ENCODE measurements around the gene BCLAF1.
A peak's percentile ranks its signal among the peaks of the same experiment; 100 is the strongest.

The BCLAF1 gene

DNA sequence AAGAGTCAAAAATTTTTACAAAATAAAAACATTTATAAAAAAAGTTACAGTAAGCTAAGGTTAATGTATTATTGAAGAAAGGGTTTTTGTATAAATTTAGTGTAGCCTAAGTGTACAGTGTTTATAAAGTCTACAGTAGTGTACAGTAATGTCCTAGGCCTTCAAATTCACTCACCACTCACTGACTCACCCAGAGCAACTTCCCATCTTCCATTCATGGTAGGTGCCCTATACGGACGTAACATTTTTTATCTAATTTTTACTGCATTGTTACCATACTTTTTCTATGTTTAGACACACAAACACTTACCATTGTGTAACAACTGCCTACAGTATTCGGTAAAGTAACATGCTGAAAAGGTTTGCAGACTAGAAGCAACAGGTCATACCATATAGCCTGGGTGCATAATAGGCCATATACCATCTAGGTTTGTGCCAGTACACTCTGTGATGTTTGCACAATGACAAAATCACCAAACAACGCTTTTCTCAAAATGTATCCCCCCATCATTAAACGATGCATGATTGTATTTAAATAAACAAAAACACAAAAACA, 45.5 kb downstream of the BCLAF1 start:
- H2AK5ac ChIP-seq (ENCODE audit: low read length, severe bottlenecking): no peak overlapping the region
- no peak overlapping the region for H2BK120ac ChIP-seq (ENCODE audit: low read depth, low read length)
- no peak overlapping the region for H3K4me2 ChIP-seq (ENCODE audit: low read length, poor library complexity, severe bottlenecking)
- H3K79me1 ChIP-seq (replicated peaks; ENCODE audit: low read length, poor library complexity, severe bottlenecking): peaks cover 7% of the 10 kb centered on the region
- H3K14ac ChIP-seq (ENCODE audit: low read length in 2 of 2): no peak overlapping the region
- no peak overlapping the region for H3K4me3 ChIP-seq (ENCODE audit: insufficient read depth in 1 of 2, low read depth in 1 of 2, low read length in 2 of 2)
- no peak overlapping the region for H2BK12ac ChIP-seq (ENCODE audit: low read length in 2 of 2)
- no peak overlapping the region for H2BK15ac ChIP-seq (ENCODE audit: low read depth, poor library complexity, severe bottlenecking)
- no peak overlapping the region for H3K9ac ChIP-seq (ENCODE audit: low read length)
- no peak overlapping the region for H2AFZ ChIP-seq (ENCODE audit: low read depth, low read length)
- no peak overlapping the region for H3K18ac ChIP-seq (ENCODE audit: low read depth in 1 of 2, low read length in 2 of 2)
- peak; percentile 29 for DNase-seq
- no peak overlapping the region for H2BK5ac ChIP-seq (ENCODE audit: low read depth, low read length, poor library complexity, severe bottlenecking)
- no peak overlapping the region for H3K27ac ChIP-seq (ENCODE audit: low read length, poor library complexity, severe bottlenecking)
- H4K8ac ChIP-seq (ENCODE audit: low read length): no peak overlapping the region
- H3K27me3 ChIP-seq (ENCODE audit: control insufficient read depth in 1 of 2, insufficient read depth in 1 of 2, low read length in 2 of 2): no peaks in the 10 kb centered on the region
- H4K91ac ChIP-seq (ENCODE audit: low read length): no peak overlapping the region
- H3K4ac ChIP-seq (ENCODE audit: low read depth in 1 of 2, low read length in 2 of 2): no peak overlapping the region
- no peak overlapping the region for H3K23ac ChIP-seq (ENCODE audit: low read length in 2 of 2)
- H3K36me3 ChIP-seq (ENCODE audit: control insufficient read depth in 1 of 2, insufficient read depth in 2 of 2, low read depth in 1 of 2, low read length in 2 of 2): peaks cover 0 to 8% of the 10 kb centered on the region in 2 experiments
- H3K4me1 ChIP-seq (ENCODE audit: control insufficient read depth, insufficient read depth, low read depth, low read length): no peaks in the 10 kb centered on the region
- H3K9me3 ChIP-seq (ENCODE audit: control insufficient read depth, low read length): no peaks in the 10 kb centered on the region
- 94% methylated on average over 3 of the region's 5 CpGs for WGBS

DNA sequence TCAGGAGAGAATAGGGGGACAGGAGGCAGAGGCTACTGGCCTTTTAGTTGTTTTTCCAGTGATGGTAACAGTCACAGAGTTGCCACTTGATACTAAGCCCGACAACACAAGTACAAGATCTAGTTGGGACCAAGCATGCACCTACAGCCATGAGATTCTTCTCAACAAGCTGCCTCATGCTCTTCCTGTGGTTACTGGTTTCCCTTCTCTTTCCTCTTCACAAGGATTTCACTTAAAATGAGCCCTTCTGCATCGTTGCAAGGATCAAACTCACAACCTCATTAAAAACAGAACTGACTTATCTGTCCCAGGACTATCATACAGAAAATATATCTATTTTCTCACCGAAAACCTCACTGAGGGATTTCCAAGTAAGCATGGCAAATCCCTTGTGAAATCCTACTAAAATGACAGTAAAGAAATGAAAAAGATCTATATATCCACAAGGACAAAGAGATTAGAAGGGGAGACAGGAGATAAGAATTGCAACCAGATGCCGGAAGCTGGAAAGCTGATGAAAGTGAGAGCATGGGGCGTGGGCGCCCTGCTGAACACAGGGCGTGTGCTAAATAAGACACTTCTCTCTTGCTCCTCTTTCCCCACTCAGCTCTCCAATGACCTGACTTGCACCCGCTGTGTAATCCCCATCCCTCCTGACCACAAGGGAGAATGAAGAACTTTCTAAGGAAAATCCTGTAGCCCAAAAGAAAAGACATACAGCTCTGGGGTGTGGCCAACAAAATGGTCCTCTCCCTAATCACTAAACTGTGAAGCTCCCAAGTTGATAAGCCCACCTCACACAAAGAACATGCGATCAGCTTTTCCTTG, 53.0 kb downstream of the BCLAF1 start:
- Histone ChIP-seq H2BK5ac (ENCODE audit: low read depth, low read length, poor library complexity, severe bottlenecking) (no peak overlapping the region), H3K79me1 (replicated peaks; ENCODE audit: low read length, poor library complexity, severe bottlenecking) (peaks cover 3% of the 10 kb centered on the region), H3K14ac (ENCODE audit: low read length in 2 of 2) (no peak overlapping the region), H2AK5ac (ENCODE audit: low read length, severe bottlenecking) (no peak overlapping the region), H3K9ac (ENCODE audit: low read length) (peak overlapping the region; percentile 45), H3K4me3 (ENCODE audit: insufficient read depth in 1 of 2, low read depth in 1 of 2, low read length in 2 of 2) (peak overlapping the region in 1 of 2 experiments; percentile 49), H4K91ac (ENCODE audit: low read length) (no peak overlapping the region), H3K27ac (ENCODE audit: low read length, poor library complexity, severe bottlenecking) (no peak overlapping the region), H3K27me3 (ENCODE audit: control insufficient read depth in 1 of 2, insufficient read depth in 1 of 2, low read length in 2 of 2) (no peaks in the 10 kb centered on the region), H3K18ac (ENCODE audit: low read depth in 1 of 2, low read length in 2 of 2) (no peak overlapping the region), H4K8ac (ENCODE audit: low read length) (no peak overlapping the region), H2BK15ac (ENCODE audit: low read depth, poor library complexity, severe bottlenecking) (no peak overlapping the region), H2BK120ac (ENCODE audit: low read depth, low read length) (no peak overlapping the region), H3K4ac (ENCODE audit: low read depth in 1 of 2, low read length in 2 of 2) (no peak overlapping the region), H3K4me1 (ENCODE audit: control insufficient read depth, insufficient read depth, low read depth, low read length) (peaks cover 3% of the 10 kb centered on the region), H3K23ac (ENCODE audit: low read length in 2 of 2) (no peak overlapping the region), H3K4me2 (ENCODE audit: low read length, poor library complexity, severe bottlenecking) (no peak overlapping the region), H3K9me3 (ENCODE audit: control insufficient read depth, low read length) (no peaks in the 10 kb centered on the region), H2BK12ac (ENCODE audit: low read length in 2 of 2) (no peak overlapping the region), H3K36me3 (ENCODE audit: control insufficient read depth in 1 of 2, insufficient read depth in 2 of 2, low read depth in 1 of 2, low read length in 2 of 2) (peaks cover 0 to 8% of the 10 kb centered on the region in 2 experiments), H2AFZ (ENCODE audit: low read depth, low read length) (no peak overlapping the region)
- no peak for DNase-seq
- WGBS: 96% methylated on average over 8 of the region's 9 CpGs

DNA sequence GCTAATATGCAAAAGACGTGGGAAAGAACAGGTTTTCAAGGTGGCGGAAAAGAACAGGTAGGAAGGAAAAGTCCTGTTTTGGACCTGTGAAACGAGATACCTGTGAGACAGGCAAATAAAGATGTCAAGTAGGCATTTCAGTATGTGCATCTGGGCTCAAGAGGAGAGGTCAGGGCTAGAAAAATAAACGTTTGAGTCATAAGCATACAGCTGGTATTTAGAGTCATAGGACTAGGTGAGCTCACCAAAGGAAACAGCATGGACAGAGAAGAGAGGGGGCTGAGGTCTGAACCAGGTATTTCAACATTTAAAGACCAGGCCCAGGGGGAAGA, 54.4 kb downstream of the BCLAF1 start:
- peaks cover 3% of the 10 kb centered on the region for H3K4me1 ChIP-seq (ENCODE audit: control insufficient read depth, insufficient read depth, low read depth, low read length)
- H3K14ac ChIP-seq (ENCODE audit: low read length in 2 of 2): no peak overlapping the region
- H4K8ac ChIP-seq (ENCODE audit: low read length): no peak overlapping the region
- H3K27ac ChIP-seq (ENCODE audit: low read length, poor library complexity, severe bottlenecking): no peak overlapping the region
- H3K27me3 ChIP-seq (ENCODE audit: control insufficient read depth in 1 of 2, insufficient read depth in 1 of 2, low read length in 2 of 2): no peaks in the 10 kb centered on the region
- no peak overlapping the region for H3K4me3 ChIP-seq (ENCODE audit: insufficient read depth in 1 of 2, low read depth in 1 of 2, low read length in 2 of 2)
- peak; percentile 48 for DNase-seq
- H3K4me2 ChIP-seq (ENCODE audit: low read length, poor library complexity, severe bottlenecking): no peak overlapping the region
- H2BK12ac ChIP-seq (ENCODE audit: low read length in 2 of 2): no peak overlapping the region
- no peak overlapping the region for H2BK5ac ChIP-seq (ENCODE audit: low read depth, low read length, poor library complexity, severe bottlenecking)
- no peak overlapping the region for H3K23ac ChIP-seq (ENCODE audit: low read length in 2 of 2)
- peaks cover 0 to 5% of the 10 kb centered on the region in 2 experiments for H3K36me3 ChIP-seq (ENCODE audit: control insufficient read depth in 1 of 2, insufficient read depth in 2 of 2, low read depth in 1 of 2, low read length in 2 of 2)
- no peak overlapping the region for H3K18ac ChIP-seq (ENCODE audit: low read depth in 1 of 2, low read length in 2 of 2)
- no peak overlapping the region for H3K9ac ChIP-seq (ENCODE audit: low read length)
- no peak overlapping the region for H2AK5ac ChIP-seq (ENCODE audit: low read length, severe bottlenecking)
- H3K4ac ChIP-seq (ENCODE audit: low read depth in 1 of 2, low read length in 2 of 2): no peak overlapping the region
- H2AFZ ChIP-seq (ENCODE audit: low read depth, low read length): no peak overlapping the region
- H4K91ac ChIP-seq (ENCODE audit: low read length): no peak overlapping the region
- no peaks in the 10 kb centered on the region for H3K9me3 ChIP-seq (ENCODE audit: control insufficient read depth, low read length)
- no peak overlapping the region for H2BK15ac ChIP-seq (ENCODE audit: low read depth, poor library complexity, severe bottlenecking)
- peaks cover 2% of the 10 kb centered on the region for H3K79me1 ChIP-seq (replicated peaks; ENCODE audit: low read length, poor library complexity, severe bottlenecking)
- 72% methylated on average over 4 of the region's 4 CpGs for WGBS
- no peak overlapping the region for H2BK120ac ChIP-seq (ENCODE audit: low read depth, low read length)

DNA sequence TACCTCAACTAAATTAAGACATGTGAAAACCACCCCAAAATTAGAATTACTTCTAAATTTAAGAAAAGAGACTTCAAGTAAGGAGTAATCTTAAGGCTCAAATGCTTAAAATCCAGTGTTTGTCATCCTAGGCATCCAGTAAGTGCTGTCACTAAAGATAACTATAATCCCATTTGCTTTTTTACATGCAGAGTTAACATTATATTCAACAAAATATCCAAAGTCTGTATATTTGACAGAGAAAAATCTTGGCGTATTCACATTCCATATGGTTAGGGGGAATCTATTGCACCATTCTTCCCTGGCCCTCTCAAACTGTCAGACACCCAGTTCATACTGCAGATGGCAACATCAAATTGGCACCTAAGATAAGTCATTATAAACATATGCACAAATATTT, 56.9 kb downstream of the BCLAF1 start:
- H2AK5ac ChIP-seq (ENCODE audit: low read length, severe bottlenecking): no peak overlapping the region
- no peaks in the 10 kb centered on the region for H3K9me3 ChIP-seq (ENCODE audit: control insufficient read depth, low read length)
- H2BK120ac ChIP-seq (ENCODE audit: low read depth, low read length): no peak overlapping the region
- WGBS: 100% methylated on average over 1 of the region's 1 CpG
- no peak overlapping the region for H3K14ac ChIP-seq (ENCODE audit: low read length in 2 of 2)
- H3K4me2 ChIP-seq (ENCODE audit: low read length, poor library complexity, severe bottlenecking): no peak overlapping the region
- H3K4me3 ChIP-seq (ENCODE audit: insufficient read depth in 1 of 2, low read depth in 1 of 2, low read length in 2 of 2): no peak overlapping the region
- no peak overlapping the region for H2BK5ac ChIP-seq (ENCODE audit: low read depth, low read length, poor library complexity, severe bottlenecking)
- no peaks in the 10 kb centered on the region for H3K27me3 ChIP-seq (ENCODE audit: control insufficient read depth in 1 of 2, insufficient read depth in 1 of 2, low read length in 2 of 2)
- H2BK12ac ChIP-seq (ENCODE audit: low read length in 2 of 2): no peak overlapping the region
- H4K91ac ChIP-seq (ENCODE audit: low read length): no peak overlapping the region
- H3K9ac ChIP-seq (ENCODE audit: low read length): no peak overlapping the region
- no peak overlapping the region for H3K18ac ChIP-seq (ENCODE audit: low read depth in 1 of 2, low read length in 2 of 2)
- no peak for DNase-seq
- no peak overlapping the region for H3K4ac ChIP-seq (ENCODE audit: low read depth in 1 of 2, low read length in 2 of 2)
- no peak overlapping the region for H3K23ac ChIP-seq (ENCODE audit: low read length in 2 of 2)
- peaks cover 2% of the 10 kb centered on the region for H3K79me1 ChIP-seq (replicated peaks; ENCODE audit: low read length, poor library complexity, severe bottlenecking)
- peaks cover 4% of the 10 kb centered on the region for H3K4me1 ChIP-seq (ENCODE audit: control insufficient read depth, insufficient read depth, low read depth, low read length)
- no peaks in the 10 kb centered on the region for H3K36me3 ChIP-seq (ENCODE audit: control insufficient read depth in 1 of 2, insufficient read depth in 2 of 2, low read depth in 1 of 2, low read length in 2 of 2)
- H4K8ac ChIP-seq (ENCODE audit: low read length): no peak overlapping the region
- no peak overlapping the region for H2BK15ac ChIP-seq (ENCODE audit: low read depth, poor library complexity, severe bottlenecking)
- no peak overlapping the region for H3K27ac ChIP-seq (ENCODE audit: low read length, poor library complexity, severe bottlenecking)
- no peak overlapping the region for H2AFZ ChIP-seq (ENCODE audit: low read depth, low read length)

Measured in mesenchymal stem cell (in vitro differentiated cells and primary cell).